GM21381 (cell line): ENCODE results near the gene NFIA.
"Not testable (repeated sequence)": the region's sequence is repeated elsewhere in the genome, so short reads cannot be mapped to it uniquely, and the experiment has no call there.

ENCODE experiments used
- ATAC-seq: cut with Tn5 transposase; IDR thresholded peaks from one replicate; pipeline ENCODE4 v1.9.1; 2021; ENCODE audit warnings: mild to moderate bottlenecking, moderate library complexity; ENCODE audit not compliant: unreplicated experiment

Gene NFIA

GRCh38 chr1:61263905-61264824, 181.8 kb downstream of the NFIA start:
- no peak for ATAC-seq

GRCh38 chr1:61264825-61265242, 182.5 kb downstream of the NFIA start:
- ATAC-seq = no peak

GRCh38 chr1:61265665-61266064, 183.3 kb downstream of the NFIA start:
- ATAC-seq = no peak

GRCh38 chr1:61266738-61267137, 184.4 kb downstream of the NFIA start:
- ATAC-seq = no peak

- no peak for ATAC-seq
Observed at GRCh38 chr1:61268546-61269240, 186.3 kb downstream of the NFIA start.

- no peak for ATAC-seq
Observed at GRCh38 chr1:61269602-61270001, 187.2 kb downstream of the NFIA start.

- no peak for ATAC-seq
Observed at GRCh38 chr1:61270107-61270506, 187.7 kb downstream of the NFIA start.

- no peak for ATAC-seq
Observed at GRCh38 chr1:61270761-61271411, 188.5 kb downstream of the NFIA start.

- no peak for ATAC-seq
Observed at GRCh38 chr1:61271412-61271789, 189.0 kb downstream of the NFIA start.

GRCh38 chr1:61273167-61273705, 190.9 kb downstream of the NFIA start:
- no peak for ATAC-seq

- no peak for ATAC-seq
Observed at GRCh38 chr1:61273861-61274260, 191.5 kb downstream of the NFIA start.

GRCh38 chr1:61274939-61275338, 192.6 kb downstream of the NFIA start:
- ATAC-seq = no peak

GRCh38 chr1:61276246-61276645, 193.9 kb downstream of the NFIA start:
- no peak for ATAC-seq

GRCh38 chr1:61277121-61277690, 194.8 kb downstream of the NFIA start:
- ATAC-seq = no peak

GRCh38 chr1:61278503-61278902, 196.1 kb downstream of the NFIA start:
- ATAC-seq = not testable (repeated sequence)

- ATAC-seq = no peak
Observed at GRCh38 chr1:61278966-61279365, 196.6 kb downstream of the NFIA start.

- ATAC-seq = no peak
Observed at GRCh38 chr1:61279570-61279969, 197.2 kb downstream of the NFIA start.

GRCh38 chr1:61280452-61280851, 198.1 kb downstream of the NFIA start:
- no peak for ATAC-seq

- ATAC-seq = no peak
Observed at GRCh38 chr1:61282387-61282786, 200.0 kb downstream of the NFIA start.

- no peak for ATAC-seq
Observed at GRCh38 chr1:61284248-61284854, 202.0 kb downstream of the NFIA start.

- ATAC-seq = no peak
Observed at GRCh38 chr1:61284936-61285335, 202.6 kb downstream of the NFIA start.
